Epithelial cell of esophagus (primary cell): ENCODE measurements around the gene TRIM5.
"Not testable (repeated sequence)": the region's sequence is repeated elsewhere in the genome, so short reads cannot be mapped to it uniquely, and the experiment has no call there.

Source experiments
- DNase-seq: peaks from one replicate; pipeline ENCODE4 v3.0.0; 2010; ENCODE audit warnings: low read depth
- H3K4me3 ChIP-seq: 2 replicates; pipeline ENCODE4 v1.5.1; 2011; ENCODE audit warnings: mild to moderate bottlenecking, low read length, control low read depth
- TF ChIP-seq, protein P1 (sequence below): IDR thresholded peaks from 2 replicates; pipeline ENCODE4 v1.5.1; 2011; ENCODE audit warnings: low read depth, mild to moderate bottlenecking, low read length, control low read depth, inconsistent platforms; ENCODE audit not compliant: insufficient read depth; ENCODE audit errors: missing control alignments

Gene TRIM5

GRCh38 chr11:5695580-5695979, 10.7 kb upstream of the TRIM5 start:
- DNase-seq, result no peak
- no peak overlapping the region for H3K4me3 ChIP-seq
- TF ChIP-seq, protein P1, sequence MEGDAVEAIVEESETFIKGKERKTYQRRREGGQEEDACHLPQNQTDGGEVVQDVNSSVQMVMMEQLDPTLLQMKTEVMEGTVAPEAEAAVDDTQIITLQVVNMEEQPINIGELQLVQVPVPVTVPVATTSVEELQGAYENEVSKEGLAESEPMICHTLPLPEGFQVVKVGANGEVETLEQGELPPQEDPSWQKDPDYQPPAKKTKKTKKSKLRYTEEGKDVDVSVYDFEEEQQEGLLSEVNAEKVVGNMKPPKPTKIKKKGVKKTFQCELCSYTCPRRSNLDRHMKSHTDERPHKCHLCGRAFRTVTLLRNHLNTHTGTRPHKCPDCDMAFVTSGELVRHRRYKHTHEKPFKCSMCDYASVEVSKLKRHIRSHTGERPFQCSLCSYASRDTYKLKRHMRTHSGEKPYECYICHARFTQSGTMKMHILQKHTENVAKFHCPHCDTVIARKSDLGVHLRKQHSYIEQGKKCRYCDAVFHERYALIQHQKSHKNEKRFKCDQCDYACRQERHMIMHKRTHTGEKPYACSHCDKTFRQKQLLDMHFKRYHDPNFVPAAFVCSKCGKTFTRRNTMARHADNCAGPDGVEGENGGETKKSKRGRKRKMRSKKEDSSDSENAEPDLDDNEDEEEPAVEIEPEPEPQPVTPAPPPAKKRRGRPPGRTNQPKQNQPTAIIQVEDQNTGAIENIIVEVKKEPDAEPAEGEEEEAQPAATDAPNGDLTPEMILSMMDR, result no peak

- TF ChIP-seq, protein P1, result no peak
- H3K4me3 ChIP-seq, result no peak overlapping the region
- DNase-seq, result no peak
Measured at GRCh38 chr11:5694642-5695041, 9.8 kb upstream of the TRIM5 start.

GRCh38 chr11:5691964-5692361, 7.1 kb upstream of the TRIM5 start:
- no peak for DNase-seq
- H3K4me3 ChIP-seq, result no peak overlapping the region
- TF ChIP-seq, protein P1, result no peak

GRCh38 chr11:5691238-5691963, 6.5 kb upstream of the TRIM5 start:
- DNase-seq, result not testable (repeated sequence)
- H3K4me3 ChIP-seq, result peak overlapping the region; percentile 53

- H3K4me3 ChIP-seq, result peak overlapping the region; percentile 53
- TF ChIP-seq, protein P1, result no peak
- no peak for DNase-seq
Measured at GRCh38 chr11:5690736-5691135, 5.9 kb upstream of the TRIM5 start.

DNA sequence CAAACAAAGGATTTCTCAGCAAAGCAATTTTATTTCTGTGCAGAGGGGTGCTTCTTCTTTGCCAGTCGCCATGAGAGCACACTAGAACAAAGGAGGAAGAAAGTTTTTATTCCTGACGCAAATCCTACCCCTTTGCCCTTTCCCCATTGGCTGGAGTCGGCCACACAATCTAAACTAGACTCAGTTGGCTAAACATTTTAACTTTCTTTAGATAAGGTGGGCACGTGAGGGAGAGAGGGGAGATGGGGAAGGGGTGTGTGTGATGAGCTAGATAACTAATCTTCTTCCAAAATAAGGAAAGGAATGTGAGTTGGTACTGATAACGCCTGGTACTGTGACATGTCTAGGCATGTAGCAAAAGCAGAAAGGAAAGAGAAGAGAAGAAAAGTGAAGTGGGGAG, 5.3 kb upstream of the TRIM5 start:
- H3K4me3 ChIP-seq, result peak overlapping the region; percentile 53
- TF ChIP-seq, protein P1, result no peak
- DNase-seq, result peak; percentile 19

DNA sequence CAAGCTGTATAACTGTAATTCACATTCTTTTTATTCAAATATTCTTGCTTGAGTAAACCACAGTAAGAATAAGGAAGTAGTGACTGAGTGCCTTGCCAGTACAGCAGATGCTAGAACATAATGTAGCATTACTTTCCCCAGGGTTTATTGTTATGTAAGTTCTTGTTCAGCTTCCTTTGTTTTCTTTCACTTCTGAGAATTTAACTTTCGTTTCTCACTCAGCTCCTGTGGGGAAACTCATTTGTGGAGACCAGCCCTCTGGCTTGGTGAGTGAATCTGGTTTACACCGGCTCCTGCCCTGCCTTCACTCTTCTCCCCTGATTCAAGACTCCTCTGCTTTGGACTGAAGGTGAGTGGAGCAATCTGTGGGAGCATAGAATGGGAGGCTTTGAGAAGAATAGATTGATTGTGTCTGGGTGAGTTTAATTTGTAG, 4.7 kb upstream of the TRIM5 start, which contains the start of gene TRIM22:
Gene TRIM22 (plus strand): TSS at position 240 of the 433 bp plus-strand sequence. CDS start 6,443 bp downstream, outside the sequence.
- TF ChIP-seq, protein P1, result no peak
- peak within 1 kb of the TSS; percentile 53 for H3K4me3 ChIP-seq
- DNase-seq, result peak; percentile 54
